Limb (tissue), 2 donors: ENCODE data around the gene UBE2I.

Experiments
- DNase-seq, 2 donors: peaks; one replicate each; pipeline ENCODE4 v3.0.0-alpha.2; 2016; ENCODE audit errors: extremely low spot score in 2 of 2

The UBE2I gene

DNA sequence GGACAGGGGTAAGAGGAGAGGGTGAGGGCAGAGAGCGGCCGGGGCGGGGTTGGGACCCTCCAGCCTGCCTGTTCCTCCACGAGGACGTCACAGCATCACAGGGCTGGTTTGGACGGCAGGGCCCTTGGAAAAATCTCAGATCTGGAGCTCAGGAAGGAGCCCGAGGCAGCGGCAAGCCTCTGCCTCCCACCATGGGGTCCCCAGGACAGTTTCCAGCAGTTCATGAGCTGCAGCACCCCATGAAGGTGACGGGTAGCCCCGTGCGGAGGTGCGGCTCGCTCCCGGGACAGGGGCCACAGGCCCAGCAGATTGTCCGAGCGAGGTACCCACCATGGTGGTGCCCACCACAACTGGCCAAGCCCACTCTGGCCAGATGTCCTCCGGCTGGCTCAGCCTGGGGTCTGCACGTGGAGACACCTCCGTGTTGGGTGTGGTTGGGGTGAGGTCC is 32.3 kb upstream of the UBE2I start:
- DNase-seq: peak in 1 of 2 donors; percentile 28

- peak in 1 of 2 donors; percentile 28 for DNase-seq
These were observed 31.7 kb upstream of the UBE2I start for GRCh38 chr16:1277617-1278282.

DNA sequence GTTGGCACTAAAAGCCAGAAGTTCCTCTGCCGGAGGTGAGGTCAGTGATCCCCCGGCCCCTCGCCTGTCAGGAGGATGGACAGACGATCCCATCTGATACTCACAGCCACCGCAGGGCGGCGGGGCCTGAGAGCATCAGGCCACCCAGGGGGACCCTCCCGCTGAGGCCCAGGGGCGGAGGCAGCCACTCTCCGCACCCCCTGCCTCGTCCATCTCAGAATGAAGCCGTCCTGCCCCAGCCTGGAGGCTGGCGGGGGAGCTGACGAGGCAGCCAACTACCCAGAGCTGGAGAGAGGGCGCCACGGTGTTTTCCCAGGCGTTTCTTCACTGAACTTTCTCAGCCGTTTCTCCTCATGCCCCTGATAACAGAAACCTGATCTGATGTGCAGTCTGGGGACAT is 31.0 kb upstream of the UBE2I start:
- DNase-seq: peak in 1 of 2 donors; percentile 41

GRCh38 chr16:1279081-1279944 is 30.1 kb upstream of the UBE2I start:
- DNase-seq: peak in 1 of 2 donors; percentile 18

- DNase-seq: peak in 1 of 2 donors; percentile 23
These were observed 29.4 kb upstream of the UBE2I start for GRCh38 chr16:1279945-1280589.

GRCh38 chr16:1280783-1281182 is 28.7 kb upstream of the UBE2I start:
- DNase-seq: no peak

DNA sequence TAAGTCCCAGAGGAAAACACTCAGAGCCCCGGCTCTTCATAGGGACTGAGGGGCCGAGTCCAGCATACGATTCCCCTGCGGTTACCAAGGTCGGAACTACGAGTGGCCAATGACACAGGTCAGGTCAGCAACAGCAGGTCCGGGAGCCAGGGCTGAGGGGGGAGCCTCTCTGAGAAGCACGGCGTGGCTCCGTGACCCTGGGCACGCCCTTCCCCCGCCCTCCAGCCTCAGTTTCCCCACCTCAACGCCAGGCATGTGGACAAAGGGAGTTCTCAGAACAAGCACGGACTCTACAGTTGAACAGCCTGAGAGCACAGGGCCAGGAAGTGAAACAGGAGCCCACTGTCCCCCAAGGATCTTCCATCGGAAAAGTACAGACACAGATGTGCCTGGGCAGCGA is 27.9 kb upstream of the UBE2I start:
- no peak for DNase-seq

DNA sequence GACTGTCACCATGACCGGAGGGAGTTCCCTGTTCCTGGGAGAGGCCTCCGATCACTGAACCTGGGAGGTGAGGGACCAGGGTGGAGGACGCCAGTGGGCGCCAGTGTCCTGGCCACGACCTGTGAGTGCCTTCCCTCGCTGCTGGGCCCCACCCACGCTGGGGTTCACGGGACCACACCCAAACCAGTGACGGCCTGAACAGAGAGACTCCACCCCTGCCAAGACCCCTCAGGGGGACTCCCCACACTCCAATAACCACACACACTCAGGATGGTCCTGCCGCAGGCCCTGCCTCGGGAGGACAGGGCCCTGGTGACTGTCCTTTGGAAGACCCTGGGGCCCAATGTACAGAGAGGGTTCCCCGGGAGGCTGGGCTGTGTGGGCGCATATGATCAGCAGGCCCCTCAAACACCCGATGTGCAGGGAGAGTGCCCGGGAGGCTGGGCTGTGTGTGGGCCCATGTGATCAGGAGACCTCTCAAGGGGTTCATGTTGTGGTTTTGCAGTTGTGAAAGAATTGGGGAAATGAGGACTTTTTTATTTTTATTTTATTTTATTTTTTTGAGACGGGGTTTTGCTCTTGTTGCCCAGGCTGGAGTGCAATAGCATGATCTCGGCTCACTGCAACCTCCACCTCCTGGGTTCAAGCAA is 27.0 kb upstream of the UBE2I start:
- peak in 1 of 2 donors; percentile 21 for DNase-seq

DNA sequence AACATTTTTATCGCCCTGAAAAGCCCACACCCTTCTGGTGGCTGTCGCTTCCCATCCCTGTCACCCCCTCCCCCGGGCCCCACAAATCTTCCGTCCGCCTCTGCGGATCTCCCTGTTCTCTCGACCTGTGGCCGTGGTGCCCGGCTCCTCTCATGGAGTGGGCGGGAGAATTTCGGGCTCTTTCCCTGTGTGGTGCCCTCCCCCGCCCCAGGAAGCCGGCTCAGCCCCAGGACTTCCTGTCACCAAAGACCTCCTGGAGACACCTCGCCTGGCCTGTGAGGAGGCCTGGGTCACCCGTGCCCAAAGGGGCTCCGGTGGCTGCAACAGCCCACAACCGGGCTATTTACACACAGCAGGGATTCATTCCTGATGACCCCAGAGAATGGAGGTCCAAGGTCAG is 26.1 kb upstream of the UBE2I start:
- peak in 1 of 2 donors; percentile 24 for DNase-seq

GRCh38 chr16:1283996-1284616 is 25.3 kb upstream of the UBE2I start:
- peak in 1 of 2 donors; percentile 24 for DNase-seq

- peak in 1 of 2 donors; percentile 33 for DNase-seq
These were observed 23.5 kb upstream of the UBE2I start for GRCh38 chr16:1285669-1286512.

DNA sequence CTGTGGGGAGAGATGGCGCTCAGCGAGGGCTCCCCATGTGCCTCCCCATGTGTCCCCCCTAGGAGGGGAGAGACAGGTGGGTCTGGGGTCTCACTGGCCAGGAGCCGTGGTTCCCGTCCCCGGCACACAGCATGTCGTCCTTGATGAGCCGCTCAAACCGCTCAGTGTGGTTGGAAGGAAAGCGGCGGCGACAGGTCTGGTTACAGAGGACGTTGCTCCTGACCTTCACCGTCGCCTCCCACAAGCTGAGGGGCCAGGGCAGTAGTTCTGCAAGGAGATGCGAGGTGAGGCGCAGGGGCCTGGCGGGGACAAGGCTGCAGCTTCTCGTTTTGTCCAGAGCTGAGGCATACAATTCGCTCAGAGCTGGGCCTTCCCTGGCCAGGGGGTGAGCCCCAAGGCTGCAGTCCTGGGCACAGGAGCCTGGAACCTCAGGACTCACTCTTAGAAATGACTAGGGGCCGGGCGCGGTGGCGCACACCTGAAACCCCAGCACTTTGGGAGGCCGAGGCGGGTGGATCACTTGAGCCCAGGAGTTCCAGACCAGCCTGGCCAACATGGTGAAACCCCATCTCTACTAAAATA is 22.8 kb upstream of the UBE2I start:
- DNase-seq: no peak

DNA sequence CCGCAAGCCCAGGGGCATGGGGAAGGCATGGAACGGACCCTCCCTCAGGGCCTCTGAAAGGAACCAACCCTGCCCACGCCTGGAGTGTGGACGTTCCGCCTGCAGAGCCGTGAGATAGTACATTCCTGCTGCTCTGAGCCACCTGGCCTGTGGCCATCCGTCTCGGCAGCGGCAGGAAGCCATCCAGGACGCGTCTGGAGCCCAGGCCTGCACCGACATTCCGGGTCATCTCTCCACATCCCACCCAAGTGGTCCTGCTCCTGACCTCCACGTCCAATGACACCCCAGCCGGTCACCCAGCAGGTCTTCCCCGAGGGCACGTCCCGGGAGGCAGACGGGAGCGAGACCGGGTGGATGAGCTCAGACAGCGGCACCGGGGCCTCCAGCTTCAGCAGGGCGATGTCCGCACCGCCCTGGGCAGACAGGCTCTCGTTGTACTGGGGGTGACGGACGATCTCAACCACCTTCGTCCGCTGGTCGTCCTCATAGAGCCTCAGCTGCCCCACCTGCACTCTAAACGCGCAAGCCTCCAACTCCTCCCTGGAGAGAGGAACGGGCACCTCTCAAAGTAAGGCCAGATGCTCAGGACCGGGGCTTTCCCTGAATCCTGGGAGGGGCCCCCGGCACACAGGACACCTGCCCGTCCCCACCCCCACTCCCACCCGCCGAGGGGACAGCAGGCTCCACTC is 21.3 kb upstream of the UBE2I start:
- DNase-seq: no peak

GRCh38 chr16:1288813-1289476 is 20.5 kb upstream of the UBE2I start:
- DNase-seq: no peak

GRCh38 chr16:1289477-1289866 is 20.0 kb upstream of the UBE2I start:
- DNase-seq: no peak

DNA sequence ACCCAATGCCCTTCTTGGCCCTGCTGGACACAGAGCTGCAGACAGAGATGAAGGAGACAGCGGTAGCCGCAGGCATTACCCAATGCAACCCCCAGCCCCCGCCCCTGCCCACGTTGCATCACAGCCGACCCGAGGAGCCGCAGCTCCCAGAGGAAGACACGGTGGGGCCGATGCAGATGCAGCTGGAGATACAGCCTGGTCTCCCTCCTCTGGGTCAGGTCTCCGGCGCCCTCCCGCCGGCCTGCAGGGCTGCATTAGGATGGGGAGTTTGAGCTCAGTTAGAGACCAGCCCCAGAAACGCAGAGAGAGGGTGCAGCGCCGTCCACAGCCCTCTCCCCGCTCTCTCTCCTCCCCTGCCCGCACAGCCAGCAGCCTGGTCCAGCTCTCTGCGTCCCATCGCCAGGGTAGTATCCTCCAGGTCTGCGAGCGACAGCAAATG is 19.4 kb upstream of the UBE2I start:
- DNase-seq: no peak

DNA sequence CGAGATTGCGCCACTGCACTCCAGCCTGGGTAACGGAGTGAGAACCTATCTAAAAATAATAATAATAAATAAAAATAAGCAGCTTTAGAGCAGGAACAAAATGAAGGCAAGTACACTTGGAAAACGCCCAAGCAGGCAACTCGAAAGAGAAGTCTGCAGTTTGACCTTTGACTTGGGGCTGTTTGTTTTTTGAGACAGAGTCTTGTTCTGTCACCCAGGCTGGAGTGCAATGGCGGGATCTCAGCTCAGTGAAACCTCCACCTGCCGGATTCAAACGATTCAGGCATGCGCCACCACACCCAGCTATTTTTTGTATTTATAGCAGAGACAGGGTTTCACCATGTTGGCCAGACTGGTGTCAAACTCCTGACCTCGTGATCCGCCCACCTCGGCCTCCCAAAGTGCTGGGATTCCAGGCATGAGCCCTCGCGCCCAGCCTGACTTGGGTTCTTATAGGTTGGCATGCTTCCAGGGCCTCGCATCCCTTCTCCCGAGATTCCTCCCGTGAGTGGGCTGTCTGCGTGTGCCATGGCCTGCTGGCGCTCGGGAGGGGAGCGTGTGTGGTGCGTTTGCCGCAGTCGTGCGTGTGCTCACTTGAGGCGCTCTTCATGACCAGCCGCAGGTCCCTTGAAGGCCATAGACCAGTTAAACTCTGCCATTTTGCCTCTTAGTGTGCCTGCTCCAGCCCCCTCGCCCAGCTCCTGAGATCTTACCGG is 18.4 kb upstream of the UBE2I start:
- DNase-seq: no peak

DNA sequence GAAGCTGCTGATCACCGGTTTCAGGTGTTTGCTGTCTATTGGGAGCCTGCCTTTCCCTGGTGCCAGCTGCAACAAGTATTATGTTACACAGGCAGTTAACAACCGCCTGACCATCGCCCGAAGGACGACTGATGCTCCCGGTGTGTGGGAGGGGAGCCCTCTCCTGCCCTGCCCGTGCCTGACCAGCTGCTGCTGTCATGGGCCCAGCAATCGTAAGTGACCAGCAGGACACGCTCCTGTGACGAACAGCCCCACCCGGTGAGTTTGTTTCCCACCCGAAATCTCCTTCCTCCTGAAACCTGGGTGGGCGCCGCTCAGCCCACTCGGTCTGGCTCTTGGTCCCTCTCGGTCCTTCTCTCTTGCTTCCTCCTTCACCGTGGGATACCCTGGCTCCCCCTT is 17.9 kb upstream of the UBE2I start:
- peak in 1 of 2 donors; percentile 23 for DNase-seq
